DOHH2 (cell line): ENCODE measurements around the gene ROBO1.

ENCODE experiments used
- H3F3A ChIP-seq: fragments of 200-600 bp; sonication (generic), shearing (Covaris generic); 2 replicates; pipeline ENCODE4 v1.6.0; 2016; ENCODE audit warnings: antibody characterized with exemption, mild to moderate bottlenecking; ENCODE audit not compliant: control insufficient read depth, insufficient read depth
- H3K27ac ChIP-seq: fragments of 200-600 bp; sonication (generic); 2 replicates; pipeline ENCODE4 v1.5.1; 2014; ENCODE audit warnings: low read depth, mild to moderate bottlenecking, low read length, moderate library complexity
- H3K27me3 ChIP-seq: fragments of 200-600 bp; sonication (generic); 2 replicates; pipeline ENCODE4 v1.6.1; 2014; ENCODE audit warnings: mild to moderate bottlenecking, low read length, mixed read lengths; ENCODE audit not compliant: control insufficient read depth
- H3K36me3 ChIP-seq: fragments of 200-600 bp; sonication (generic); 2 replicates; pipeline ENCODE4 v1.6.1; 2014; ENCODE audit warnings: mild to moderate bottlenecking, low read length, moderate library complexity, mixed read lengths; ENCODE audit not compliant: control insufficient read depth
- H3K4me1 ChIP-seq: fragments of 200-600 bp; sonication (generic); 2 replicates; pipeline ENCODE4 v1.6.1; 2014; ENCODE audit warnings: mild to moderate bottlenecking, low read length, mixed read lengths; ENCODE audit not compliant: control insufficient read depth
- H3K4me2 ChIP-seq: fragments of 200-600 bp; sonication (generic); 2 replicates; pipeline ENCODE4 v1.6.0; 2014; ENCODE audit warnings: mild to moderate bottlenecking, low read length, moderate library complexity
- H3K4me3 ChIP-seq: fragments of 200-600 bp; sonication (generic); 2 replicates; pipeline ENCODE4 v1.5.1; 2014; ENCODE audit warnings: mild to moderate bottlenecking, low read length, mixed read lengths
- H3K79me2 ChIP-seq: fragments of 200-600 bp; sonication (generic); 2 replicates; pipeline ENCODE4 v1.6.1; 2014; ENCODE audit warnings: mild to moderate bottlenecking, low read length, mixed read lengths; ENCODE audit not compliant: control insufficient read depth
- H3K9me2 ChIP-seq: fragments of 200-600 bp; sonication (generic); replicated peaks from 2 replicates; pipeline ENCODE4 v1.6.1; 2014; ENCODE audit warnings: mild to moderate bottlenecking, low read length, mixed read lengths; ENCODE audit not compliant: control insufficient read depth
- H3K9me3 ChIP-seq: fragments of 200-600 bp; sonication (generic); 2 replicates; pipeline ENCODE4 v1.6.1; 2014; ENCODE audit warnings: antibody characterized with exemption, low read length, mixed read lengths; ENCODE audit not compliant: control insufficient read depth, insufficient read depth
- H4K20me1 ChIP-seq: fragments of 200-600 bp; sonication (generic); 2 replicates; pipeline ENCODE4 v1.6.0; 2014; ENCODE audit warnings: low read depth, mild to moderate bottlenecking, antibody characterized with exemption, low read length, moderate library complexity; ENCODE audit not compliant: control insufficient read depth, insufficient read depth
- CTCF ChIP-seq: fragments of 200-600 bp; sonication (generic); IDR thresholded peaks from one replicate; pipeline ENCODE4 v1.5.1; 2014; ENCODE audit warnings: antibody characterized with exemption, mild to moderate bottlenecking, low read depth, low read length; ENCODE audit not compliant: poor library complexity, severe bottlenecking
- EZH2phosphoT487 ChIP-seq: fragments of 200-600 bp; sonication (generic); IDR thresholded peaks from 2 replicates; pipeline ENCODE4 v1.6.1; 2017; ENCODE audit warnings: borderline replicate concordance, mild to moderate bottlenecking, antibody characterized with exemption, low read length, moderate library complexity, mixed read lengths

Gene ROBO1

GRCh38 chr3:79653266-79653830, 114.5 kb downstream of the ROBO1 start:
- no peak overlapping the region for H3K27ac ChIP-seq
- H3K79me2 ChIP-seq: no peaks in the 10 kb centered on the region
- no peaks in the 10 kb centered on the region for H3K27me3 ChIP-seq
- no peak overlapping the region for H3K4me2 ChIP-seq
- no peak overlapping the region for H3K4me3 ChIP-seq
- no peaks in the 10 kb centered on the region for H4K20me1 ChIP-seq
- no peaks in the 10 kb centered on the region for H3K4me1 ChIP-seq
- H3F3A ChIP-seq: no peaks in the 10 kb centered on the region
- no peaks in the 10 kb centered on the region for H3K36me3 ChIP-seq
- H3K9me3 ChIP-seq: no peaks in the 10 kb centered on the region
- H3K9me2 ChIP-seq: no peaks in the 10 kb centered on the region
- TF ChIP-seq CTCF (no peak), EZH2phosphoT487 (no peak)

- Histone ChIP-seq H3K9me2 (no peaks in the 10 kb centered on the region), H3K4me2 (no peak overlapping the region), H3K4me3 (no peak overlapping the region), H3F3A (no peaks in the 10 kb centered on the region), H3K9me3 (no peaks in the 10 kb centered on the region), H3K4me1 (no peaks in the 10 kb centered on the region), H4K20me1 (no peaks in the 10 kb centered on the region), H3K27ac (no peak overlapping the region), H3K79me2 (no peaks in the 10 kb centered on the region), H3K27me3 (no peaks in the 10 kb centered on the region), H3K36me3 (no peaks in the 10 kb centered on the region)
- no peak for TF ChIP-seq CTCF
- TF ChIP-seq EZH2phosphoT487: no peak
These were observed 116.2 kb downstream of the ROBO1 start for GRCh38 chr3:79651536-79652065.

GRCh38 chr3:79639855-79640254, 127.9 kb downstream of the ROBO1 start:
- Histone ChIP-seq H3K79me2 (no peaks in the 10 kb centered on the region), H3K27me3 (no peaks in the 10 kb centered on the region), H3K9me2 (no peaks in the 10 kb centered on the region), H3K4me3 (no peak overlapping the region), H3F3A (no peaks in the 10 kb centered on the region), H3K4me2 (no peak overlapping the region), H3K4me1 (no peaks in the 10 kb centered on the region), H3K36me3 (no peaks in the 10 kb centered on the region), H3K9me3 (no peaks in the 10 kb centered on the region), H3K27ac (no peak overlapping the region), H4K20me1 (no peaks in the 10 kb centered on the region)
- no peak for TF ChIP-seq CTCF
- no peak for TF ChIP-seq EZH2phosphoT487
